HG03460 (cell line): ENCODE data around the gene RSPH9.
"Not testable (repeated sequence)": the region's sequence is repeated elsewhere in the genome, so short reads cannot be mapped to it uniquely, and the experiment has no call there.

Experiments used
- ATAC-seq: cut with Tn5 transposase; IDR thresholded peaks from one replicate; pipeline ENCODE4 v1.9.1; 2021; ENCODE audit not compliant: unreplicated experiment

RSPH9 gene

DNA sequence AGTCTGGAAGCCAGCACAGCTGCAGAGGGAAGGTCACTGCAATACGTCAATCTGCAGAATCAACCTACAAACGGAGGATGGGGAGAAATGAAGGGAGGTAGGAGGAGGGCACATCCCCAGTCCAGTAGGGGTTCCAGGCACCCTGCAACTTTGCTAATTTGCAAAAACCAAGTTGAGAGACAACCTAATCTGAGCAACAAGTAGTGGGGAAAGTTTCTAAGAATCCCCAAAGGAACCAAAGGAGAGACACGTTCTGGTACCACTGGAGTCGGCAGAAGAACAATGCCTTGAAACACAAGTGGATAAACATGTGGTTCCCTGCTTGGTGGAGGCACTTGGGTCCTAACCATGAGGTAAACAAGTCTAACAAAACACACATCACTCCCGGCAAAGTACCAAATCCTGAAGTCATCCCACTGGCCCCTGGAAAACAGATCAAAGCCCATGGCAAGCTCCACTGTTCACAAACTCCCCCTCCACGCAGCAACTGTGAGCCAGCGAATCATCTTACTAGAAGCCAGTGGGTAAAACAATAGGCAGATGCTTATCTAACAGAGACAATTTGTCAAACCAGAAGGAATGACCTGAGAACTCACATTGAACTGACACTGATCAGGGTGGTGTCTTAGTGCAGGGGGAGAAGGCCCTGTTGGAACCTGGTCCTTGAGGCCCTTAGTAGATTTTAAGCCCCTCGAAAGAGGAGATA is 38.0 kb downstream of the RSPH9 start:
- no peak for ATAC-seq

DNA sequence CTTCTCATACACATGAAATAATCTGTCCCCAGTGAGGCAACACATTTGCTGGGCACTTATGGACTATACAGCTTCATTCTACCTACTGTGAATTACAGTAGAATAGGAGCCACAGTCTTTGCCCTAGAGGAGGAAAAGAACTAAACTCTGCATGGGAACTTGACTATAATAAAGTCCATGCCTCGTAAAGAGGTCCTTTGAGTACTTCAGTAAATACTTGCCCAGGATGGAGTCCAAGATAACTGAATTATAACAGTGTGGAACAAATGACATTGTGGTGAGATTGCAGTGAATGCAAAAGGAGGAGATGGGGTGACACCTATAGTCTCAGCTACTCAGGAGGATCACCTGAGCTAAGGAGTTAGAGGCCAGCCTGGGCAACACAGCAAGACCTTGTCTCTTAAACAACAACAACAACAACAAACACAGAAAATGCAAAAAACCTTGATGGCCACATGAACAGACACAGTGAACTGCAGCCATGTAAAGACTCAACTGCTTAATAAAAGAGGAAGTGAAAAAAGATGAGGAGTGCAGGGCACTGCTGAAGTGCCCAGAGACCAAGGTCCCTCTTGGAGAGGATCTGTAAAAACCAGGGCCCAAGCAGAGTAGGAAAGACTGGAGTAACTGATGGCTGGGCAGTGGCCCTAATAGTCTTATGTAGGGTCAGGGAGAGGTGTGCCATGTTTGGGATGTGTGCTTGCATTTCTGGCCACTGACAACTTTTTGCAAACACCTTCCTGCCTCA is 39.0 kb downstream of the RSPH9 start:
- peak; percentile 48 for ATAC-seq

DNA sequence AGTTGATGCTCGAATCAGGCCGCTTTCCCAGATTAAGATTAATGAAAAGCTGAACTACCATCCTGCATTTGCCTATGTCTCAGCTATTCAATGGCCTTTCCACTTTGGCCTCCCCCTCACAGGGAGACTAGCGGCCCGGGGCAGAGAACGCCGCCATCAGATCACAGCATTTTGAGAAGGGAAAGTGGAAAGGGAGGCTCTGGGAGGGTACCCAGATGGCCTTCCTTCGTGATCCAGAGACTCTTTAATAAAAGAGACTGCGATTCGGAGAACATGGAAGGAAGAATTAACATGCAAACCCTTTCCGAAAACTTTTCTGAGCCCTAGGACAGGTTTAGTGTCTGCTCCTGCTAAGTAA is 42.2 kb downstream of the RSPH9 start:
- no peak for ATAC-seq

DNA sequence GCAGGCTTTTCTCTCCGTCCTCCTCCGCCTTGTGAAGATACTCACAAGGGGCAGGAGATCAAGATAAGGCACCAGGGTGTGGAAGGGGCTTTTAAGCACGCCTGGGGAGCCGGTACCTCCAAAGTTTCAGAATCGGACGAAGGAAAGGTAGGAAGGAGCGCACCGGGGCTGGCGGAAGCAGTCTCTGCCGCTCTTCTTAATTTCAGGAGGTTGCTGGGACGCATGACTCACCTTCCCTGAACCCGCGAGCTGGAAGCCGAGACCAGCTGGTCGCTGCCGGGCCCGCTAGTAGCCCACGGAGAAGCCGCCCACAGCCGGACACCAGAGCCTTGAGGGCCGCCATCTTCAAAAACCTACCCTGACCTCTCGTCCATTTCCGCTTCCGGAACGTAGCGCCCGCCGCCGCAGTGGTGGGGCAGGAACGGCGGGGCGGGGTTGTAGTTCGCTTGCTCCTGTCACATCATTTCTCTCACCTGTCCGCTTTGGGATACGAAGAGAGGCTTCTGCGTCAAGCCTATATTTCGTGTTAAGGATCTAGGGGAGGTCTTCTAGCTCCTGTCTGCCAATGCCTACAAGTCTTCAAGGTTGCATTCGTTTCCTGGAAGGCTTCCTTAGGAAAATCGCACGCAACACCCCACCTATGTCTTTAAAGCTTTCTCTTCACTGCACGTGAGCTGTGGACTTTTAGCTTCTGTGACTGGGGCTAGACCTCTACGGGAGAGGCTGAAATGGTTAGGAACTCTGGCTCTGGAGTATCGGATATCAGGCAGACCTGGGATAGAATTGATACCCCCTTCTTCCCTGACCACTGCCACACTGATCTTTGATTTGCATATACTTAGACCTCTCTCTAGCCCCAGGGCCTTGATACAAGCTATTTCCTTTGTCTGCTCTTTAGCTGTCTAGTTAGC is 42.9 kb downstream of the RSPH9 start, which contains the start of gene MRPS18A:
Gene MRPS18A (minus strand): TSS at position 355 of the 911 bp plus-strand sequence. CDS start 12 bp downstream, at position 343.
- peak; percentile 89 for ATAC-seq

DNA sequence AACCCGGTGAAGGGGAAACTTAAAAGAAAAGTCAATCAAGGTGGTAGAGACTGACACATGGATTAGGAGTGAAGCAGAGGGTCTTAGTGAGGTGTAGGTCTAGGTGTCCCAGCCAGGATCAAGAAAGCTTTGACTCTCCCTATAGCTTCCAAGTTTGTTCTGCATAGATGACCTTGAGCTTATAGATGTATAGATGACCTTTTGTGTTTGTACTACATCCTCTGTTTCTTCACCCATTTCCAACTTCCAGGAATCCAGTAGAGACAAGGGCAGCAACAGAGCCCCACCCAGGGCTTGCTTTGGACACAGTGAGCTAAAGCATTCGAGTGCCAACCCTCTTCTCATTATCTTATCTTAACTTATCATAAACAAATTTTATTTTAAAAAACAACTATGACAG is 44.6 kb downstream of the RSPH9 start:
- no peak for ATAC-seq

DNA sequence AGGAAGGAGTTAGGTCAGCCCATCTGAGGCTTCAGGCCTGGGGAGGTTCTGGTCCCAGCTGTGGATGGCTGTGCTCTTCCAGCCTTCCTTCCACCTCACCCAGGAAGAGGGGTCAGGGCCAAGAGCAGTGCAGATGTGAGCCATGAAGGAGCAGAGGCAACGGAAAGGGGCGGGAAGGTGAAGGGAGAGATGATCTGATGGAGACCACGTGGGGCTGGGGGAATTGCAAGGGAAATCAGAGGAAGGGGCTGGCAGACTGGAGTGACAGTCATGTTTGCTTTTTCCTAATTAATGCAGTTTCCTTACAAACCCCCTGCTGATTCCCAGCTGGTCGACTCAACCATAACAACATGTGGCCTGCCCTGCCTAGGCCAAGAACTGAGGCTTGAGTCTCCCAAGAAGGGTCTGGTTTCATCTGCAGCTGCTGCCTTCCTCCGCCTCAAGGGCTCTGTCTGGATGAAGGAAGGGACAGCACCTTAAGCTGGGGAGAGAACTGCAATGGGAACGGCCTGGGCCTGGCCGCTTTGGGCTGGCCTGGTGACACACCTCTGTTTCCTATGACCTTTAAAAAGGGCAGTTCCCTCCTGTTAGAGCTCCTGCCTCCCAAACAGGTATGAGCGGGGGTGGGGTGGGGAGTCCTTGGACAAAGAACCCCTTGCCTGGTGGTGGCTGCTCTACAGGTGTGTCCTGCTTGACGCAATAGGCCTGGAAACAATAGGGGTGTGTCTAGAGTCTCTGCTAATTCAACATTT is 50.6 kb downstream of the RSPH9 start:
- ATAC-seq: no peak

DNA sequence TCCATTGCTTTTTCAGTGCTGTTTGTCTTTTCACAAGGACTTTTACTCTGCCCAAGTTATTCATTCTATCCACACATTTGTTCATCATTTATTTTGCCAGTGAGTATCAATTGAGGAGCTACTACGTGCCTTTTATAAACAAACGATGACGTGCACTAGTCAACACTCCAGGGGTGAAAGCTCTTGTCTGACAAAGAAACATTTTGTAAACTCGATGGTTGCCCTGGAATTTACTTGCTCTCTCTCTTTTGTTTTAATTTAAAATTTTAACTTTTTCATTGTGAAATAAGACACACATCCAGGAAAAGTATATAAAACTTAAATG is 51.1 kb downstream of the RSPH9 start:
- no peak for ATAC-seq

DNA sequence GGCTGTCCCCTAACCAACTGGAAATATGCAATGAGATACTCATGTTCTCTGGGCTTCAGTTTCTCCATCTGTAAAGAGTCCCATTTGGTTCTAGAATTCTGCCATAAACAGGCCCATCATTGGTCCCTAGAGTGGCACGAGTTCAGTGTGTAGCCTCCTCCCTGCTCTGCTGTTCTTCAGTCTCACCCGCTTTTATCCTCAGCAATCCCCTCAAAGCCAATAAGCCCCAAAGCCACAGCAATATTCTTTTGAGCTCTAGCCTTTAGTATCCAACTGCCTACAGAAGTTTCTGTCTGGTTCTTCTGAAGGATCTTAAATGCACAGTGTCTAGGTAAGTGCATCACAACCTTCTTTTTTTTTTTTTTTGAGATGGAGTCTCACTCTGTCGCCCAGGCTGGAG is 52.6 kb downstream of the RSPH9 start:
- ATAC-seq: no peak

DNA sequence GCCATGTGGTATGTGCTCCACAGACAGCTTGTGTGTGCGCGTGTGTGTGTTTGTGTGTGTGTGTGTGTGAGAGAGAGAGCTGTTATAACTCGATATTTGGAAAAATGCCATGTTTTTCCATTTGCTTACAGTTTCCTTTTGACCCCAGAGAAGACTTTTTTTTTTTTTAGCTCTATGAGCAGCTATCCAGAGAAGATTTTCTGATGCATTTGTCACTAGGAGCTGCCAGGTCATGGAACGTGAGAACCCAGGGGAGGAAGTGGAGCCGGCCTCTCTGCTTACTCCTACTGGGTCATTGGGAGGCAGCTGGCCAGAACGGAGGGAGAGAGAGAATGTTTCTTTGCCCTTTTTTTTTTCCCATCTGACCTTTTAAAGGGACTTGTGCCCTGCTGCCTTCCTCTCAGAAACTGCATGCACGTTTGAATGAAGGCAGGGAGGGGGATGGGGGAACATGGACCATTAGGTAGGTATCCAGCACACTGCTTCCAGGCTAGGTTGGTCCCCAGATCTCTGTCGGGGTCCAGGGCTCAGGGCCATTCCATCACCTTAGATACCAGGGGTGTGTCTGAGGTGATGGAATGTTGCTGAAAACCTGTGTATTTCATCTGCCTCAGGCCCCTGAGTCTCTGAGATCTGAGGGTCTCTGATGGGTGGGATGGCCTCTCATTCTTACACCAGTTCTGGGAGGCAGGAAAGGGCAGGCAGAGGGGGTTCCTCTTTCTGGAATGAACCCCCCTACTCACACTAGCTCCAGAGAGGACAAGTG is 53.9 kb downstream of the RSPH9 start:
- ATAC-seq: no peak

DNA sequence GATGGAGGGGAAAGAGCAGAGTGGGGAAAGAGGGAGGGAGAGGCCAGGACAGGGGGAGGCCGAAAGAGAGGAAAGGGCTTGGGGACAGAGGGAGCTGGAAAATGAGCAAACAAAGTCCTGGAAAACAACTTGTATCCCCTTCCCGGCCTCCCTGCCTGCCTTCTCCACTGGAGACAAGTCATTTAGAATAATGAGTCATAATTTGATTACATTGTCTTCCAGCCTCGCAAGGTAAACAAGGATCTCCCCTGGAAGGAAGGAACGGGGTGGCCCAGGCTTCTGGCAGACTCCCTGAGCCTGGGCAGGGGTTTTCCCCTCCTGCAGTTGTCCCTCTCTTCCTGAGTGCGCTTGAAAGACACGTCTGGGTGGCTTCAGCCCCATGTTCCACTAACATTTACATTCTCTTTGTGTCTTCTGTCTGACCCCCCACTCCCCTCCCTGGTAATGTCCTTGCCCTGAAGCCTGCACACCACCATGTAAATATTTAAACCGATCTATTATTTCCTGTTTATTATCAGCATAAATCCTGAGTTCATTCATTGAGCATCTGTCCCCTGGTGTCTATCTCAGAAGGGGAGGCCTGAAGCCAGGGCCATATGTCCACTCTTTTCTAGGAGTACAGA is 54.8 kb downstream of the RSPH9 start:
- ATAC-seq: no peak

DNA sequence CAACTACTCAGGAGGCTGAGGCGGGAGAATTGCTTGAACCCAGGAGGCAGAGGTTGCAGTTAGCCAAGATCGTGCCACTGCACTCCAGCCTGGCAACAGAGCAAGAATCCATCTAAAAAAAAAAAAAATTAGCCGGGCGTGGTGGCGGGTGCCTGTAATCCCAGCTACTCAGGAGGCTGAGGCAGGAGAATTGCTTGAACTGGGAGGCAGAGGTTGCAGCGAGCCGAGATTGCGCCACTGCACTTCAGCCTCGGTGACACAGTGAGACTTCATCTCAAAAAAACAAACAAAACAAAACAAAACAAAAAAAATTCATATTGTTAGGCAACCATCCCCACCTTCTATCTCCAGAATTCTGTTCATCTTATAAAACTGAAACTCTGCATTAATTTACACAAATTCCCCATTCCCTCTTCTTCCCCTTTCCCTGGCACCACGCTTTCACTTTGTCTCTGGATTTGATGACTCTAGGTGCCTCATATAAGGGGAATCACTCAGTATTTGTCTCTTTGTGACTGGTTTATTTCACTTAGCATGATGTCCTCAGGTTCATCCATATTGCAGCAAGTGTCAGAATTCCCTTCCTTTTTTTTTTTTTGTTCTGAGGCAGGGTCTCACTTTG is 56.2 kb downstream of the RSPH9 start:
- not testable (repeated sequence) for ATAC-seq

DNA sequence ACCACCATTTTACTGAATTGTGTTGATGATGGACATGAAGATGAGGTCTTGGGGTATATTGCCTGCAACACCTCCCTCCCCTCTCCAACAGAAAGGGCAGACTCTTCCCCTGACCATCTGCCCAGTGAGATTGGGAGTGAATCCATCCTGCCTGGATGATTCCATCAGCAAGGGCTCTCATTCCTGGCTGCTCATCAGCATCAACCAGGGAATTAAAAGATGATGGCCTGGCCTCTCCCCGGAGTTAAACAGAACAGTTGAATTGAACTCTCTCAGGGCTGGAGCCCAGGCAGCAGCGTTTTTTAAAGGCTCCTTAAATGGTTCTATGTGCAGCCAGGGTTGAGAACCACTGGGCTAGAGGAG is 57.3 kb downstream of the RSPH9 start:
- ATAC-seq: no peak

DNA sequence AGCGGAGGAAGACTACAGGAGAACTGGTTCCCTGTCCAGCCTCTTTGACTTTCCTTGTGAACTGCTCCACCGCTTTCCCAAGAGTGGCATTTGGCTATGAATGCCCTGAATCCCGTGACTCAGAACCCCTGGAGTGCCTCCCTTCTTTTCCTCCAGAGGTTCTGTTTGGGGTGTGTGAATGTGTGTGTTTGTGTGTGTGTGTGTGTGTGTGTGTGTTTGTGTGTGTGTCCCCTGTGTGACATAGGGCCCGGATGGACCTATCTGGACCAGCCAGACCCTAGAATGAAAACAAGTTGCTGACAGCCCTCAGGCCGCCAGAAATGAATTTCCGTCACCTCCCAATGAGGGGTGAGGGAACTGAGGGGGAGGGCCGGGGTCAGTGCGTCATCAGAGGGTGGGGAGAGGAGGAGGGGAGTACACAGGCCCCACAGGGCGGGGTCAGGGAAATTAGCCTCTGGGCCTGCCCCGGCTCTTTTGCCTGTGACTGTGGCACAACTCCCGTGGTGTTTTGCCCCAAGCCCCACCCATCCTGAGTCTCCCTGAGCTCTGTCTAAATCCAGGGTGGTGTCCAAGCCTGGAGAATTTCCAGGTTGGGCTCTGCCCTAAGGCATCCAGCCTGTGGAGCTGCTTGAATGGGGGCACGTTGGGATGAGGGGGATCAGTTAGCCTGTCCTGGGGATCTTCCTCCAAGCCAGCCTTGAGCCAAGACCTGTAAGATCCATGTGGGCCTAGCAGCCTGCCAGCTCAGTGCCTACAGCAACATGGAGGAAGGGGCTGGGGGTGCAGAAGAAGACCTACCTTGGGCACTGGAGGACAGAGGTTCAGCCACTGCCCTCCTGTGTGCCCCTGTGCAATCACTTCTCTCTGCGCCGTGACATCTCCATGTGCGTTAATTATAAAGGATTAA is 58.0 kb downstream of the RSPH9 start:
- no peak for ATAC-seq

DNA sequence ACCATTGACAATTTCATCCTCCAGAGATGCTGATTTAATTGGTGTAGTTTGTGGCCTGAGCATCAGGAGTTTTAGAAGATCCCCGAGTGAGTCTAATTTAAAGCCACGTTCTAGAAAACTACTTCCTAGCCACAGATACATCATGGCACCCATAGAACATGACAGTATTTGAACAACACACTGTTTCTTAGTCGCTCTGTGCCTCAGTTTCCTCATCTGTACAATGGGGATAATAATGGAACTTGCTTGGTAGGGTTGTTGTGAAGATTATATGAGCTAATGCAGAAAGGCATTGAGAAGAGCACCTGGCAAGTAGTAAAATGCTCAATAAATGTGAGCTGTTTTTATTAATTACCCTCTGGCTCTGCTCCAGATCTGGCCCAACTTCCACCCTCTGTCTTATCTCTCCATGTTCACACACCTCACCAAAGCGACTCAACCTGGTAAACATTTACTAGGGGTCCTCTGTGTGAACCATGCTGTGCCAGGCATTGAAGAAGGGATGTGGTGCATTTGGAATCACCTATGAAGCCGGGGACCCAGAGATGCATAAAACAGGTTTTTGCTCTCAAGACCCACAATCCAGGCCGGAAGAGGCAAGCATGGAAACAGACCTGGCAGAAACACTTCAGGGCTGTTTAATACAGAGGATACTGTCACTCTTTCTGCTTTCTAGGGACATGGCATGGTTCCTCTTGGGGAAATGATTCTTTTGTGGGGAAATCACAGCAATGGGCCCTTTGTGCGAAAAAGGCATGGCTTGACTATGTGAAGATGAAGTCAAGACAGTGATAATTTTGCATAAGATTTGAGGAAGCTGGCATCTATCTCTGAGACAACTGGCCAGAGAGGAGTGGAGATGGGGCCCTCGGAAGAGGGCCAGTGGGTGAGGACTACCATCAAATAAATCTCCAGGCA is 58.9 kb downstream of the RSPH9 start:
- ATAC-seq: no peak

DNA sequence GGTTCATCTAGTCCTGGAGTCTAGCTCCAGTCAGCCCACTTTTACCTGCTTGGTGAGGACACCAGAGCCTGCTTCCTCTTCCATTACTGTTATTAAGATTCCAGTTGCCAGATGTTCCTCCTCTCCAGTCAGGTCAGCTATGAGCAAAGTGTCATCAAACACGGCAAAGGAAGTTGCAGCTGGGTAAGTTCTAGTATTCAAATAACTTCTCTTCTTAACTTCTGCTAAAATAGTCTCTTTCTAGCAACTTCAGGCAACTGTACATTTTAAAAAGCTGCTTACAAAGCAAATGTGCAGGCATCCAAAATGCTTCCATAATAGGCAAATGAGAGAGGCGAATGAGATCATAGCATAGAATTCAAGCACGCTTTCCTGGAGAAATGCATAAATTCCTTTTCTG is 61.2 kb downstream of the RSPH9 start:
- ATAC-seq: no peak

DNA sequence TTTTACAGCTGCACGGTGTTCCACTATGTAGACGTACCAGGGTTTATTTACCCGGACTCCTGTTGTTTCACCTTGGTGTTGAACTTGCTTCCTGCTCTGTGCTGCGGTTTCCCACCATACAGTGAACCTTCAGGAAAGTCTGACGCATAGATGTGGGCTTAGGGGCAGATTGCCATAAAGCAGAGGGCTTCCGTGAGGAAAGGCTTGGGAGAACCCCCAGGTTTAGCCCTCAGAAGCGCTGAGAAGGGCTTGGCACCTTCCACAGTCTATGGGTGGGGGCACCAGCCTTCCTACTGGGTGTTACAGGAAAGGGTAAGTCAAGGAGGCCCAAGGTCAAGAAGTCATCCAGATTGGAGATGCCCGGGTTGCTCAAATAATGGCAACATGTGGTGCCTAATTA is 62.0 kb downstream of the RSPH9 start:
- no peak for ATAC-seq

DNA sequence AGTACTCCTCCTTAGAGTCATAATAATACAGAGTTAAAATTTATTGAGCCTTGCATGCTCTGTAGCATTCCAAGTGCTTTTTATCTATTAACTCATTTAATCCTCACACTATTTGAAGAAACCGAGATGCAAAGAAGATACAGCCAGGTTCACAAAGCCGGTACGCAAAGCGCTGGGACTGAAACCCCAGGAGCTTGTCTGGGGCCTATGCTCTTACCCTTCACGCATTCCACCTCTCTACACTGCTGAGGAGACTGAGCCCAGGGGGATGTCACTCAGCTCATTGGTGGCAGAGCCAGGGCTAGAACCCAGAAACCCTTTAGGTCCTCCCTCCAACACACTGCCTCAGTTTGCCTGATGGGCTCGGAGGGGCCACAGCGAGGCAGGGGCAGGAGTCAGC is 62.4 kb downstream of the RSPH9 start:
- no peak for ATAC-seq
